Smooth muscle cell (in vitro differentiated cells): ENCODE measurements around the gene PYCARD. TPM values are rescaled to one million over a fixed set of nuclear protein-coding genes. Genes with fewer than 3 reads are reported as not detected.

ENCODE experiments used
- DNase-seq: peaks from one replicate; lab custom pipeline; 2025; ENCODE audit not compliant: unreplicated experiment; lab: John Stamatoyannopoulos, UW
- H2AFZ ChIP-seq: fragments of 200-600 bp; sonication (generic); 2 replicates; pipeline ENCODE4 v1.6.0; 2016; ENCODE audit warnings: antibody characterized with exemption, low read depth, mild to moderate bottlenecking
- H3F3A ChIP-seq: fragments of 200-600 bp; sonication (generic); 2 replicates; pipeline ENCODE4 v1.6.0; 2017; ENCODE audit warnings: antibody characterized with exemption, low read depth
- H3K27ac ChIP-seq: fragments of 200-600 bp; sonication (generic); 2 replicates; pipeline ENCODE4 v1.5.1; 2016; ENCODE audit warnings: low read depth, mild to moderate bottlenecking
- H3K27me3 ChIP-seq: fragments of 200-600 bp; sonication (generic); 2 replicates; pipeline ENCODE4 v1.6.1; 2016; ENCODE audit warnings: low read depth, mild to moderate bottlenecking
- H3K36me3 ChIP-seq: fragments of 200-600 bp; sonication (generic); 2 replicates; pipeline ENCODE4 v1.5.1; 2016; ENCODE audit warnings: low read depth
- H3K4me1 ChIP-seq: fragments of 200-600 bp; sonication (generic); 2 replicates; pipeline ENCODE4 v1.5.1; 2016; ENCODE audit warnings: low read depth
- H3K4me2 ChIP-seq: fragments of 200-600 bp; sonication (generic); 2 replicates; pipeline ENCODE4 v1.6.0; 2016; ENCODE audit warnings: mild to moderate bottlenecking
- H3K4me3 ChIP-seq: fragments of 200-600 bp; sonication (generic); 2 replicates; pipeline ENCODE4 v1.5.1; 2016; ENCODE audit warnings: mild to moderate bottlenecking
- H3K79me2 ChIP-seq: fragments of 200-600 bp; sonication (generic); 2 replicates; pipeline ENCODE4 v1.6.0; 2016; ENCODE audit warnings: low read depth, mild to moderate bottlenecking
- H3K9ac ChIP-seq: fragments of 200-600 bp; sonication (generic); 2 replicates; pipeline ENCODE4 v1.6.0; 2016; ENCODE audit warnings: low read depth
- H3K9me3 ChIP-seq: fragments of 200-600 bp; sonication (generic); replicated peaks from 2 replicates; pipeline ENCODE4 v1.5.1; 2016; ENCODE audit warnings: low read depth
- H4K20me1 ChIP-seq: fragments of 200-600 bp; sonication (generic); 2 replicates; pipeline ENCODE4 v1.6.0; 2016; ENCODE audit warnings: low read depth
- CTCF ChIP-seq: fragments of 200-600 bp; sonication (generic); IDR thresholded peaks from 2 replicates; pipeline ENCODE4 v1.5.1; 2017; ENCODE audit warnings: borderline replicate concordance, mild to moderate bottlenecking, antibody characterized with exemption; ENCODE audit not compliant: insufficient read depth, poor library complexity, severe bottlenecking
- WGBS: methylation state at CpG from one replicate; pipeline ENCODE4 v1.1.7; 2016; ENCODE audit warnings: low lambda C conversion rate; 5-methylcytosine and 5-hydroxymethylcytosine counted together
- polyA plus RNA-seq: library from polyadenylated mRNA; unstranded; fragments of >200 nt; fragmentation: Nextera tagmentation; extraction: Ambion mirVana; gene quantifications from 2 replicates; pipeline ENCODE4 v1.2.1, GENCODE V29; 2016
- total RNA-seq: library from RNA; depleted of rRNA; stranded (reverse); fragments of >200 nt; gene quantifications from 2 replicates; pipeline ENCODE4 v1.2.3, GENCODE V29; 2014

PYCARD gene
- total and polyA plus RNA-seq, 2 experiments from 2014 or later = 10.1 to 30.8 TPM

DNA sequence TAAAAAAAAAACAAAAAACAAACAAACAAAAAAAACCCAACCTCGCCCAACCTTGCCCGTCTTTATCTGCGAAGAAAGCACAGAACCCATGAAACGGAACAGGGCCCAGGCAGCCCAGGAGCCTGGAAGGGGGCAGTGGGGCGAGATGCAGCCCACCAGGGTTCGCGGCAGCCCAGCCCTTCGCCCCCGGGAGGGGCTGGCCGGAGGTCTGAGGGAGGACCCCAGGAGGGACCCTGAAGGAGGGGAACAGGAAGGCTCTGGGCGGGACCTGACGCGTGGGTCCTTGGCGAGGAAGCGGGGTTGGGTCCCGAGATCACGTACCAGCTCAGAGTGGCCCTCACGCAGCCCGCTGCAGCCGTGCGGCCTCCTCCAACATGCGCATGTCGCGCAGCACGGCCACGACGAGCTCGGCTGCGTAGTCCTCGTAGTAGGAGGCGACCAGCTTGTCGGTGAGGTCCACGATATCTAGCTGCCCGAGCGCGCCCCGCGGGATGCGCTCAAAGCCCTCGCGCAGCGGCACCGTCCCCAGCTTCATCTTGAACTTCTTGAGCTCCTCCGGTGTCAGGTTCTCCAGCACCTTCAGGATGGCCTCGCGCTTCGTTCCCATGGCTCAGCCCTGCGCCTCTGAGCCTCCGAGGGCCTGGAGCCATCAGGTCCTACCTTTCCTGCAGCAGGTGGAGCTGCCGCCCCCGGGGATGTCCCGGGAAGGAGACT lies 14.0 kb upstream of the PYCARD start, which contains the start of gene PYDC1:
Gene PYDC1, minus strand, starts transcription at position 714 of the 714 bp plus-strand sequence. Its CDS starts 107 bp downstream, at position 607.
- no peak for DNase-seq
- Histone ChIP-seq H3K9ac (no peak within 1 kb of the TSS), H3K9me3 (no peaks in the 10 kb centered on the region), H3K36me3 (no peaks in the 10 kb centered on the region), H3K27me3 (peaks cover 86% of the 10 kb centered on the region), H3K79me2 (no peaks in the 10 kb centered on the region), H3K4me3 (no peak within 1 kb of the TSS), H3K4me2 (peak within 1 kb of the TSS; percentile 88), H2AFZ (no peak within 1 kb of the TSS), H3K4me1 (peaks cover 23% of the 10 kb centered on the region), H3K27ac (no peak within 1 kb of the TSS), H3F3A (no peaks in the 10 kb centered on the region), H4K20me1 (no peaks in the 10 kb centered on the region)
- WGBS = 13% methylated on average over 32 of the region's 52 CpGs
- TF ChIP-seq CTCF = no peak

- no peaks in the 10 kb centered on the region for H3K9me3 ChIP-seq
- no peak overlapping the region for H2AFZ ChIP-seq
- peak overlapping the region; percentile 88 for H3K4me2 ChIP-seq
- H4K20me1 ChIP-seq = no peaks in the 10 kb centered on the region
- H3K36me3 ChIP-seq = no peaks in the 10 kb centered on the region
- H3K4me1 ChIP-seq = peaks cover 23% of the 10 kb centered on the region
- H3F3A ChIP-seq = no peaks in the 10 kb centered on the region
- no peaks in the 10 kb centered on the region for H3K79me2 ChIP-seq
- no peak for TF ChIP-seq CTCF
- H3K27ac ChIP-seq = no peak overlapping the region
- no peak overlapping the region for H3K9ac ChIP-seq
- H3K27me3 ChIP-seq = peaks cover 79% of the 10 kb centered on the region
- 2% methylated on average over 50 of the region's 63 CpGs for WGBS
- no peak for DNase-seq
- H3K4me3 ChIP-seq = peak overlapping the region; percentile 49
These were observed 13.0 kb upstream of the PYCARD start for GRCh38 chr16:31215287-31216162.

DNA sequence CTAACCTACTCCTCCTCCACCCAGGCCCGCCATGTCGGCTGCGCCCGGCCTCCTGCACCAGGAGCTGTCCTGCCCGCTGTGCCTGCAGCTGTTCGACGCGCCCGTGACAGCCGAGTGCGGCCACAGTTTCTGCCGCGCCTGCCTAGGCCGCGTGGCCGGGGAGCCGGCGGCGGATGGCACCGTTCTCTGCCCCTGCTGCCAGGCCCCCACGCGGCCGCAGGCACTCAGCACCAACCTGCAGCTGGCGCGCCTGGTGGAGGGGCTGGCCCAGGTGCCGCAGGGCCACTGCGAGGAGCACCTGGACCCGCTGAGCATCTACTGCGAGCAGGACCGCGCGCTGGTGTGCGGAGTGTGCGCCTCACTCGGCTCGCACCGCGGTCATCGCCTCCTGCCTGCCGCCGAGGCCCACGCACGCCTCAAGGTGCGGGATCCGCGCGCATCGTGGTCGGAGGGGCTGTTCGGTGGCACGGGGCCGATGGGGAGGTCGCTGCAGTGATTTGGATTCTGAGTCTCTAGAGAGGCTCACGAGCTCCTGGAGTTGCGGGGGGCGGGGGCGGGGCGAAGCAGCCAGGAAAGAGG lies 12.2 kb upstream of the PYCARD start:
- no peak for TF ChIP-seq CTCF
- Histone ChIP-seq H3F3A (no peaks in the 10 kb centered on the region), H3K4me1 (peaks cover 23% of the 10 kb centered on the region), H3K36me3 (no peaks in the 10 kb centered on the region), H4K20me1 (no peaks in the 10 kb centered on the region), H3K4me3 (peak overlapping the region; percentile 49), H3K27me3 (peaks cover 78% of the 10 kb centered on the region), H3K79me2 (no peaks in the 10 kb centered on the region), H3K9ac (no peak overlapping the region), H3K27ac (no peak overlapping the region), H3K9me3 (no peaks in the 10 kb centered on the region), H2AFZ (no peak overlapping the region), H3K4me2 (peak overlapping the region; percentile 88)
- WGBS = 4% methylated on average over 57 of the region's 58 CpGs
- no peak for DNase-seq
